GM21367 (cell line): Measurements from ENCODE around the gene PARP15.

Experiments
- ATAC-seq: cut with Tn5 transposase; IDR thresholded peaks from one replicate; pipeline ENCODE4 v1.9.1; 2021; ENCODE audit not compliant: unreplicated experiment

Gene PARP15

DNA sequence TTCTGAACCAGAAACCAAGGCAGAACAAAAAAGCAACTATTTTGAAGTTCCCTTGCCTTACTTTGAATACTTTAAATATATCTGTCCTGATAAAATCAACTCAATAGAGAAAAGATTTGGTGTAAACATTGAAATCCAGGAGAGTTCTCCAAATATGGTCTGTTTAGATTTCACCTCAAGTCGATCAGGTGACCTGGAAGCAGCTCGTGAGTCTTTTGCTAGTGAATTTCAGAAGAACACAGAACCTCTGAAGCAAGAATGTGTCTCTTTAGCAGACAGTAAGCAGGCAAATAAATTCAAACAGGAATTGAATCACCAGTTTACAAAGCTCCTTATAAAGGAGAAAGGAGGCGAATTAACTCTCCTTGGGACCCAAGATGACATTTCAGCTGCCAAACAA lies 8.7 kb upstream of the PARP15 start:
- no peak for ATAC-seq

DNA sequence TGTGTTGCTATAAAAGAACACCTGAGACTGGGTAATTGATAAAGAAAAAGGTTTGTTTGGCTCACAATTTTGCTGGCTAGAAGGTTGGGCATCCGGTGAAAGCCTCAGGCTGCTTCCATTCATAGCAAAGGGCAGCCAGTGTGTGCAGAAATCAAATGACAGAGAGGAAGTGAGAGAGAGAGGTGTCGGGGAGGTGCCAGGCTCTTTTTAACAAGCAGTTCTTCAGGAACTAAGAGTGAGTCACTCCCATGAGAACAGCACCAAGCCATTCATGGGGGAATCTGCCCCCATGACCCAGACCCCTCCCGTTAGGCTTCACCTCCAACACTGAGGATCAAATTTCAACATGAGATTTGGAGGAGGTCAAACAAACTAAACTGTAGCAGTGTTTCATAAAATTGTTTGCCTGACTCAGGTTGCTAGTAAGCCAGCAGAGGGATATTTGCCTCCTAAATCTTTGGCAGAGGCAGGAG lies 4.5 kb upstream of the PARP15 start:
- ATAC-seq = no peak

DNA sequence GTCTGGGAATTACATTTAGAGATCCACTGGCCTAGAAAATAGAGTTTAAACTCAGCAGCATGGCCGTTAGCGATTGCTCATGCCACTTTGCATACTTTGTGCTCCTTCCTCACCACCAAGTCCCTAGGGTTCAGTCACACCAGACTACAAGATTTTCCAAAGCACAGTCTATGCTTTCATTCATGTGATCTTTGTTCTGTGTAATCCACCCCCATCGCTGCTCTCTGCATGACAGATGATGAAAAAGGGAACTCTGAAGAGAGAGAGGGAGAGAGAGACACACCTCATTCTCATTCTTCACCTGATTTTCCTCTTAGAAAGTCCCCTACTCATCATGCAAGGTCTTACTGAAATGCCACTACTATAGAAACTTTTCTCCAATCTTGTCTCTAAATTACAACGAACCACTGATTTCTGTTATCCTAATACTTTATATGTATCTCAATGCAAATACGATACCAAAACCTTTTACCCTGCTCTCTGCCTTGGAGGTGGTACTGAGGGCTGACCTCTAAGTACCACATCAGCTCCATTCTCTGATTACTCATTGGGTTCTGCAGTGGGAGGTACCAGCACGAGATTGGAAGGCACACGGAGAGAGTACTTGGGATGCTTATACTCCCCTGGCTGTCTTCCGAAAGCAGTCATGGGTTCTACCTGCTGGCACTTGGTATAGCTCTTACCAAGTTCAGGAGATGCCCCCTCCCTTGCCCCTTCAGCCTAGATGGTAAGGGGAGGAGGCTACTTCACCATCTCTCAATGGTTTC lies 1.1 kb upstream of the PARP15 start:
- ATAC-seq = peak; percentile 77

DNA sequence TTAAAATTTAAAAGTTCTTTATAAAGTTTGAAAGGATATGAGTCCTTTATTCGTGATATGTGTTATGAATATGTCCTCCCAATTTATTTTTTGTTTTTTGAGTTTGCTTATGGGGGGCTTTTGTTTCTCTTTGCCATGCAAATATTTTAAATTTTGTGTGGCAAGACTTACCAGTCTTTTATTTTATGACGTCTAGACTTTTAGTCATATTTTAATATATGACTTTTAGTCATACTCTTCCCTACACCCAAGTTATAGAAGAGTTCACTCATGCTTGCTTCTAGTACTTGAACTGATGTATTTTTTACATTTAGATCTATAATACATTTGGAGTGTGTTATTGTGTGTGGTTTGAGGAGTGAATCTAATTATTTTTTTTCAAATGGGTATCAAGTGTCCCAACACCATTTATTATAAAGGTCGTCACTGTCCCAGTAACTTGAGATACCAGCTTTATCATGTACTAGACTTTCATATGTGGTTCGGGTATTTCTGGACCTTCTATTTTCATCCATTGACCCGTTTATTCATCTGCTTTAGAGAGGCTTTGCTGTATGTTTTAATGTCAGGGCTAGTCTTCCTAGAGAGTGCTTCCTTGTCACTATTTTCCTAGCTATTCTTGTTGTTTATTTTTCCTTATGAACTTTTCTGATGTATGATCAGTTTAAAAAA lies 755 bp downstream of the PARP15 start:
- no peak for ATAC-seq

DNA sequence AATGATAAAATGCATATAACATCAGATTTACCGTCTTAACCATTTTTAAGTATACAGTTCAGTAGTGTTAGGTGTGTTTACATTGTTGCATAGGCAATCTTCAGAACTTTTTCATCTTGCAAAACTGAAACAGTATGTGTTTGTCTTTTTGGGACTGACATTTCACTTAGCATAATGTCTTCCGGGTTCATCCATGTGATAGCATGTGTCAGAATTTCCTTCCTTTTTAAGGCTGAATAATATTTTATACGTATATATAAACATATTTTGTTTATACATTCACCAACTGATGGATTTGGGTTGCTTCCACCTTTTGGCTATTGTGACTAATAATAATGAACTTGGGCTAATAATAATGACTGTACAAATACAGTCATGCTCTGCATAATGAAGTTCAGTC lies 3.0 kb downstream of the PARP15 start:
- no peak for ATAC-seq

DNA sequence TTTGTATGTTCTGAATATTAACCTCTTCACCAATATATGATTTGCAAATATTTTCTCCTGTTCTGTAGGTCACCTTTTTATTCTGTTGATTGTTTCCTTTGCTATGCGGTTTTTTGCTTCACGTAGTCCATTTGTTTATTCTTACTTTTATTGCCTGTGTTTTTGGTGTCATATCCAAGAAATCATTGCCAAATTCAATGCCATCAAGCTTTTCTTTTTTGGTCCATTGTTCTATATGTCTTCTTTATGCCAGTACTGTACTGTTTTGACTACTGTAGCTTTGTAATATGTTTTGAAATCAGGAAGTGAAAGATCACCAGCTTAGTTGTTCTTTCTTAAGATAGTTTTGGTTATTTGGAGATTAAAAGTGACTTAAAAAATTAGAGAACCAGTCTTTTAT lies 4.2 kb downstream of the PARP15 start:
- ATAC-seq = no peak

DNA sequence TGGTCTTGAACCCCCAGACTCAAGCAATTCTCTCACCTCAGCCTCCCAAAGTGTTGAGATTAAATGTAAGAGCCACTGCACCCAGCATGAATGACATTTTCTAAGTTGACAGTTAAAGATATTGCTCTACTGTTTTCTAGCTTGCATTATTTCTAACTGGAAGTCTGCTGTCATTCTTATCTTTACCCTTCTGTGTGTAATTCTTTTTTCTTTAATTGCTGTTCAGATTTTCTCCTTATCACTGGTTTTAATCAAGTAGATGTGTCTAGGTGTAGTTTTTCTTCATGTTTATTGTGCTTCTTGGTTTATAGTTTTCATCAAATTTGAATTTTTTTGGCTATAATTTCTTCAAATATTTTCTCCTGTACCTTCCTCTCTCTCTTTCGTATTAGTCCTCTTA lies 4.9 kb downstream of the PARP15 start:
- no peak for ATAC-seq

DNA sequence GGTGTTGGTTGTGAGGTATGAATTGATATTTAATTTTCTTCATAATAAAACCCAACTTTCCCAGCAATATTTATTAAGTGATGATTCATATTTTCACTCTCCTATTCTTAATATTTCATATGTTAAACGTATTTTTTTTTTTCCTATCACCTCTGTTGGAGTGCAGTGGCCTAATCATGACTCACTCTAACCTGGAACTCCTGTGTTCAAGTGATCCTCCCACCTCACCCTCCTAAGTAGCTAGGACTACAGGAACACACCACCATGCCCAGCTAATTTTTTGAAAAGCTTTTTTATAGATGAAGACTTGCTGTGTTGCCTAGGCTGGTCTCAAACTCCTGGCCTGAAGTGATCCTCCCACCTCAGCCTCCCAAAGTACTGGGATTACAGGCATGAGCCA lies 8.6 kb downstream of the PARP15 start:
- no peak for ATAC-seq

DNA sequence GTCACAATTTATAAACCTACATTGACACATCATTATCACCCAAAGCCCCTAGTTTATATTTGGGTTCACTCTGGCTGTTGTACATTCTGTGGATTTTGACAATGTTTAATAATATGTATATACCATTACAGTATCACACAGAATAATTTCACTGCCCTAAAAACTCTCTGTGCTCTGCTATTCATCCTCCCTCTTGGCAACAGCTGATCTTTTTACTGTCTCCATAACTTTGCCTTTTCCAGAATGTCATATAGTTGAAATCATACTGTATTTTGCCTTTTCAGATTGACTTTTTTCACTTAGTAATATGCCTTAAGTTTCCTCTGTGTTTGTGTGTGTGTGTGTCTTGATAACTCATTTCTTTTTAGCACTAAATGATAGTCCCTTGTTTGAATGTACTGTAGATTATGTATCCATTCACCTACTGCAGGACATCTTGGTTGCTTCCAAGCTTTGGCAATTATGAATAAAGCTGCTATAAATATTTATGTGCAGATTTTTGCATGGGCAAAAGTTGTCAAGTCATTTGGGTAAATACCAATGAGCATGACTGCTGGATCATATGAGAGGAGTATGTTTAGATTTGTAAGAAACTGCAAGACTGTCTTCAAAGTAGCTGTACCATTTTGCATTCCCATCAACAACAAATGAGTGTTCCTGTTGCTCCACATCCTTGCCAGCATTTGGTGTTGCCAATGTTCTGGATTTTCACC lies 9.5 kb downstream of the PARP15 start:
- ATAC-seq = no peak

DNA sequence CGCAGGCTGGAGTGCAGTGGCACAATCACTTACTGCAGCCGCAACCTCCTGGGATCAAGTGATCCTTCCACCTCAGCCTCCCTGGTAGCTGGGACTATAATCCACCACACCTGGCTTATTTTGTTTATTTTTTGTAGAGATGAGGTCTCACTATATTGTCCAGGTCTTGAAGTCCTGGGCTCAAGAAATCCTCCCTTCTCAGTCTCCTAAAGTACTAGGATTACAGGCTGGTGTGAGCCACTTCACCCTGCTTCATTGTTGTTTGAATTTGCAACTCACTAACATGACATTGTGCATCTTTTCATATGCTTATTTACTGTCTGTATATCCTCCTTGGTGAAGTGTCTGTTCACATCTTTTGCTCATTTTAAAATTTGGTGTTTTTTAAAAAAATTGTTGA lies 10.1 kb downstream of the PARP15 start:
- no peak for ATAC-seq

DNA sequence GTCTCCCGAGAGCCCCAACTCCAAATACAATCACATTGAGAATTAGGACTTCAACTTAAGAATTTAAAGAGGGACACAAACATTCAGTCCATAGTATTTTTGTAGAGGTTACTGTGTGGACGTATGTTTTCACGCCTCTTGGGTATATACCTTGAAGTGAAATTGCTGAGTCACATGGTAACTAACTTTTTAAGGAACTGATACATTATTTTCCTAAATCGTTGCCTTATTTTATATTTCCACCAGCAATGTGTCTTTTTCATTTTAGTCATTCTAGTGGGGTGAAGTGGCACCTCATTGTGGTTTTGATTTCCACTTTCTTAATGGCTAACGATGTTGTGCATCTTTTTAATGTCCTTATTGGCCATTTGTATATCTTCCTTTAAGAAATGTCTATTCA lies 11.8 kb downstream of the PARP15 start:
- ATAC-seq = peak; percentile 50

DNA sequence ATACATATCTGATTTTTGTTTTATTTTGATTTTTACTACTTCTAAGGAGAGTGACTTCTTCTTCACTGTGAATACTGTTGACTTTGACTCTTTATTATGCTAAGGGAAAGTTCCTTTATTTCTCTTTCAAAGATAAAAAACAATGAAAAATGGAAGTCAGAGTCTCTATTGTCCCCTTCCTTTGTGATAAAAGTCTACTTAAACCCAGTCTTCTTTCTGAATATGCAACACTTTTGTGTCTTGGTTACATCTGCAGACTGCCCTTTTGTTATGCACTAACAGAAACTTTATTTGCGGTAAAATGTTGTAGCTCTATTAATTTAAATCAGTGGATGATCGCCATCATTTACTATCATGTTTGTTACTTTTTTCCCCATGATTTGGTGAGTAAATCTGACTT lies 13.2 kb downstream of the PARP15 start:
- no peak for ATAC-seq

DNA sequence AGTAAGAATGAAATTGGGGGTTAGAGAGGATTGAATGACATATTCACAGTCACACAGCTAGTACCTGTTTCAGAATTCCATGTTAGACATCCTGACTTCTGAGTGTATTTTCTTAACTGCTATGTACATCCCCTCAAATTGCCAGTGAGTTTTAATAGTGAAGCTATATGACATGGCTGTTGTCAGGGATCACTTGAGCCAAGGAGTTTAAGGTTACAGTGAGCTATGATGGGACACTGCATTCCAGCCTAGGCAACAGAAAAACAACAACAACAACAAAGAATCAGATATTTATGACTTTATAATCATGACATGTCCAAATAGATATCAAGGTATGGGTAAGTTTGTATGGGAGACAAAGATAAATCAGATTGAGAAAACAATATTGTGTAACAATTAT lies 16.6 kb downstream of the PARP15 start:
- no peak for ATAC-seq

DNA sequence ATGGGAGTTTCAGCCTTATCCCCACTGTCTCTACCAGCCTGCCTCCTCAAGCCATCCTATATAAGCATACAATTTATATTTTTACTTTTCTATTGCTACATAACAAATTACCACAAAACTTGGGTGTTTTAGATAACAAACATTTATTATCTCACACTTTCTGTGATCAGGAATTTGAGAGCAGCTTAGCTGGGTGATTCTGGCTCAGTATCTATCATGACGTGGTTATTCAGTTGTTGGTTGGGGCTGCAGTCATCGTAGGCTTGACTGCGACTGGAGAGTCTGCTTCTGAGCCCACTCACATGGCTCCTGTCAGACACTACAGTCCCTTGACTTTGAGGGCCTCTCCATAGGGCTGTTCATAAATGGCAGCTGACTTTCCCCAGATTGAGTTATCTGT lies 20.7 kb downstream of the PARP15 start:
- ATAC-seq = no peak

DNA sequence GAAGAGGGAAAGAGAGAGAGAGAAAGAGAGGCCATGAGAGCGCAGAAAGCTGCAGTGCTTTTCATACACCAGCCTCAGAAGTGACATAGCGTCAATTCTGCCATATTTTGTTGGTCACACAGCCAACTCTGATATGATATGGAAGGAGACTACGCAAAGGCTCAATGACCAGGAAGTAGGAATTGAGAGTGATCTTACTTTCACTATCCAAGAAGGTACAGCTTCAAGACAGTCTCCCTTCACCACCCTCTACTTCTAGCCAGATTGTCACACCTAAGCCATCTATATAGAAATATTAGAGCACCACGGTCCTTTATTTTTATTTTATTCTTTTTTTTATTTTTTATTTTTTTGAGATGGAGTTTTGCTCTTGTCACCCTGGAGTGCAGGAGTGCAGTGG lies 21.1 kb downstream of the PARP15 start:
- no peak for ATAC-seq

DNA sequence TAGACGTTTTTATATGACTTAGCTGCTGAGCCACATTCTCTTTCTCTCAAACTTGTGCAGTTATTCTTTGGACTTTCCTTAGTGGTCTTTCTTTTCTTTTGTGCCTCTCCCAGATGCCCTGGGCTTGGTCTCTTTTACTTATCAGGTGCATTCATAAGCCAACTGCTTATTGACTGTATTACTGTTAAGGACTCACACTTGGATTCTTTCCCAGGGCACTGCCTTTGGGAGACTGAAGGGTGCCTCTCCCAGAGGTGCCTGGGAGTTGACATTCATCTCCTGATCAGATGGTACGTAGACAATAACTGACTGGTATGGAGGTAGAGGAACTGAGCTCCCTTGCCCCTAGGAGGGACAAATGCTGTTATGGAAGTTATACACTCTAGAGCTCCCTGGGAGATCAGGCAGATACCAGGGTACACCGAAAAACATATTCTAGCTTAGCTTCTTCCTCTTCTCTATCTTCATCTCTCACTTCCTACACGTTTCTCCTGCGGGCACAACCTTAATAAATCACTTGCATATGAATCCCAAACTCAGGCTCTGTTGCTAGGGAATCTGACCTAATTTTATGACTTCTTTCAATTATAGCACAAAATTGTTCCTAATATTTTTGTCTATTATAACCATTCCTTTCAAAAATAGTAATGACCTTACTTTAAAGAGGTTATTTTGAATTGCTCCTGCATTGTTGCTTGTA lies 24.7 kb downstream of the PARP15 start:
- no peak for ATAC-seq

DNA sequence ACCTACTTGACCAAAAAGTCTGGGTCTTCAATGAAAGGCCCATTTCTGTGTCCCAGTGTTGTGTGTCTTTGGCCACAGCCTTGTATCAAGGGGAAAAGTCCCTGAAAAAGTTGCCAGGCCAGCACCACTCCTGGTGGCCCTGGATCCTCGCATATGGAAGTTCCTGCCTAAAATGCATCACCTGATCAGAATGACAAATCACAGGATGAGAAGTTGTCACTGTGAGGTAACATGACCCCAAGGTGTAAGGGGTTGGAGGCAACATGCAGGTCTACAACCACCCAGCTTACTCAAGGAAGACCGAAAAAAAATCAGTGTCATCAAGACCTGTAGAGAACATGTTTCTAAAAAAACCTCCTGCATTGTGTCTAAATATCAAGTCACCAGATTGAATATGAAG lies 25.6 kb downstream of the PARP15 start:
- no peak for ATAC-seq

DNA sequence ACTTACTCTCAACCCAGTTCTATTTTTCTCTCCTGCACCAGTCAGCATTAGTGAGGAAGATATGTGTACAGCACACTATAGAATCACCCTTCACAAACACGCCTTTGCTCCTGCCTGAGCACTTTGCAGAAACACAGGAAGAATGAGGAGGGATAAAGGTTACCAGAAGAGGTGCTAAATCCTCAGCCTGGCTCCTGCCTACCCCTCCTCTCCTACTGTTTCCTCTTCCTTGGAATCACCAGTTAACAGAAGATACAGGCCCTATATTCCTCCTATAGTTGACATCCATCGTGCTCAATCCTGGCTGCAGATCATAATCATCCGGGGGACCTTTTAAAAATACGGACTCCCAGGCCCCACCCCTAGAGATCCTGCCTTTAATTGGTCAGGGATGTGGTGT lies 28.9 kb downstream of the PARP15 start:
- ATAC-seq = no peak

DNA sequence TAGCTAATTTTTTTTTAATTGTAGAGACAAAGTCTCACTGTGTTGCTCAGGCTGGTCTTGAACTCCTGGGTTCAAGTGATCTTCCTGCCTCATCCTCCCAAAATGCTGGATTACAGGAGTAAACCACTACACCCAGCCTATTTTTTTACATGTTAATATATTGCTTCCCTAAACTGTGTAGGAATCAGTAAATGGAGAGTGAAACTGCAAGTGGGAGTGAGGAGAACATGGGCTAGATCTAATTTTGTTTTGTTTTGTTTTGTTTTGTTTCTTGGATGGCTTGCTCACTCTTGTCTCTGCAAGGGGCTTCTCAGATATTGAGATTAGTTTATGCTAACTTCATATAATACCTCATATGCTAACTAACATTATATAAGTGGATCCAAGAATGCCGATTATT lies 31.5 kb downstream of the PARP15 start:
- no peak for ATAC-seq

DNA sequence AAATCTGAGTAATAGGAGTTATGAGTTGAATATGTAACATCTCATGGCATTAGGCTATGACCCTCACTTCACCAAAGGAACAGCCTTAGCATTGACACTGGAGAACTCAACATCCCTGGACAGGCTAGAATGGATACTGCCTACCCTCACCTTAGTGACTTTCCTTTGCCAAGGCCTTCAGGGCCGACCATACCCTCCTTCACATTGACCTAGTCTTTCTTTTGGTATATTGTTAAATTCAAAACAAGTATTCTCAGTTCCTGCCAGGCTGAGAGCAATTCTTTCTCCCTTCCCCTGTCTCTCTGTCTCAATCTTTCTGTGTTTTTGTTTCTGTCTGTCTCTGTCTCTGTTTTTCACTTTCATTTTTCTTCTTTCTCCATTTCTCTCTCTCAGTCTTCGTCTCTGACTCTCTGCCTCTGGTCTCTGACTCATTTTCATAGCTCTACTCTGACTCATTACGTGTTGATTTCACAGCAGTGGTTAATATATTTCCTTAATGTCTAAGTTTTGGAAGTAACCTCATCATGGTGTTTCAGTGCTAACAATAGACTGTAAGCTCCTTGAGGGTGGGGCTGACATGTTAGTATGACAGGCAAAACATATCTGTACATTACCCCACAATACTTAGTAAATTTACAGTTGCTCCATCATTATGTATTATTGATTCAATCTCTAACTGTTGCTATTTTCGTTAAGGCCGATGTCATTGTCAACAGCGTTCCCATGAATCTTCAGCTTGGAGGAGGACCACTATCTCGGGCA lies 32.5 kb downstream of the PARP15 start:
- peak; percentile 93 for ATAC-seq

DNA sequence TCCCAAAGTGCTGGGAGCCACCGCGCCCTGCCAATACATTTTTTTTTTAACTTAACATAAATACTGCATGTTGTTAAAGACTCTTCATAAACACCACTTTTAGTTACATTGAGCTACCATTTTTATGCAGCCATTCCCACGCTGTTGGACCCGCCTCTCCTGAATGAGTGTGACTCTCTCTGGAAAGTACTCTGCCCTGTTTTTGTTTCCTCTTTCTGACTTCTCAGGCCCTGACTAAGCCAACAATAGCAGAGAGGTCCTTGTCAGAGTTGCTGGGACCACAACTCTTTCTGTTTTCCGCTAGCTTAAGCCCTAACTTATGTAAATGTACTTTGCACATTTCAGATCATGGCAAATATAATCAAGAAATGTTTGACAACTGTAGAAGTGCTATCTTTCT lies 35.2 kb downstream of the PARP15 start:
- no peak for ATAC-seq
